Neutrophil (primary cell): ENCODE measurements around the gene MTHFD1.
"Not testable (repeated sequence)": the region's sequence is repeated elsewhere in the genome, so short reads cannot be mapped to it uniquely, and the experiment has no call there.

Experiments used
- H3K27ac ChIP-seq: fragments of 200-600 bp; sonication (generic); 2 replicates; pipeline ENCODE4 v1.5.1; 2016; ENCODE audit warnings: mild to moderate bottlenecking, moderate library complexity
- H3K27me3 ChIP-seq: fragments of 200-600 bp; sonication (generic); 2 replicates; pipeline ENCODE4 v1.6.0; 2016; ENCODE audit warnings: mild to moderate bottlenecking
- H3K36me3 ChIP-seq: fragments of 200-600 bp; sonication (generic); 2 replicates; pipeline ENCODE4 v1.5.1; 2017
- H3K4me1 ChIP-seq, 2 experiments: fragments of 200-600 bp in 1 of 2; sonication (generic) in 1 of 2; 1 replicate in 1 of 2; 2 replicates in 1 of 2; pipeline versions ENCODE4 v1.5.1 to v1.6.1; 2013 to 2016; ENCODE audit warnings: low read depth in 1 of 2, low read length in 1 of 2, mild to moderate bottlenecking in 1 of 2, moderate library complexity in 1 of 2; ENCODE audit not compliant: control insufficient read depth in 1 of 2, insufficient read depth in 1 of 2
- H3K4me3 ChIP-seq, 2 experiments: fragments of 200-600 bp in 1 of 2; sonication (generic) in 1 of 2; 1 replicate in 1 of 2; 2 replicates in 1 of 2; pipeline ENCODE4 v1.5.1; 2013 to 2016; ENCODE audit warnings: low read depth in 1 of 2, low read length in 1 of 2, mild to moderate bottlenecking in 1 of 2, moderate library complexity in 1 of 2
- H3K9me3 ChIP-seq: fragments of 200-600 bp; sonication (generic); 2 replicates; pipeline ENCODE4 v1.5.1; 2016
- TF ChIP-seq, protein P1 (sequence below): fragments of 200-600 bp; sonication (generic); IDR thresholded peaks from 2 replicates; pipeline ENCODE4 v1.5.1; 2016; ENCODE audit warnings: antibody characterized with exemption

MTHFD1 gene

DNA sequence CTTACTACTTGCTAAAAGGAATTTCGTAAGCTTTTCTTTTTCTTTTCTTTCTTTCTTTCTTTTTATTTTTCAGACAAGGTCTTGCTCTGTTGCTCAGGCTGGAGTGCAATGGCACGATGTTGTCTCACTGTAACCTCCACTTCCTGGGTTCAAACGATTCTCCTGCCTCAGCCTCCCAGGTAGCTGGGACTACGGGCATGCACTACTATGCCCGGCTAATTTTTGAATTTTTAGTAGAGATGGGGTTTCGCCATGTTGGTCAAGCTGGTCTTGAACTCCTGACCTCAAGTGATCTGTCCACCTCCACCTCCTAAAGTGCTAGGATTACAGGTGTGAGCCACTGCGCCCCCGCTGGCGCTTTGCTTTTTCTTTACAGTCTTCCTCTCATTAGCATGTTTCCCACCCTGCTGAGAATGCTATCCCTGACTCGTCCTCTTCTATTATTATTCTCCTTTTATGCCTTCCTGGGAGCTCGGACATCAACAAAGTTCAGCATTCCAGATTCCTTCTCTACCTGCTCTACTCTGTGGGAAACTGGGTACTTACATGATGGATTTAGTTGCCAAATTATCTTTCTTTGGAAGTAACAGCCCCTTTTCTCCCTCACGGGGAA lies 3.1 kb downstream of the MTHFD1 start:
- Histone ChIP-seq H3K4me1 (peaks cover 19 to 24% of the 10 kb centered on the region in 2 experiments), H3K27me3 (no peaks in the 10 kb centered on the region), H3K9me3 (no peaks in the 10 kb centered on the region), H3K4me3 (no peak overlapping the region), H3K36me3 (no peaks in the 10 kb centered on the region), H3K27ac (no peak overlapping the region)
- TF ChIP-seq, protein P1, sequence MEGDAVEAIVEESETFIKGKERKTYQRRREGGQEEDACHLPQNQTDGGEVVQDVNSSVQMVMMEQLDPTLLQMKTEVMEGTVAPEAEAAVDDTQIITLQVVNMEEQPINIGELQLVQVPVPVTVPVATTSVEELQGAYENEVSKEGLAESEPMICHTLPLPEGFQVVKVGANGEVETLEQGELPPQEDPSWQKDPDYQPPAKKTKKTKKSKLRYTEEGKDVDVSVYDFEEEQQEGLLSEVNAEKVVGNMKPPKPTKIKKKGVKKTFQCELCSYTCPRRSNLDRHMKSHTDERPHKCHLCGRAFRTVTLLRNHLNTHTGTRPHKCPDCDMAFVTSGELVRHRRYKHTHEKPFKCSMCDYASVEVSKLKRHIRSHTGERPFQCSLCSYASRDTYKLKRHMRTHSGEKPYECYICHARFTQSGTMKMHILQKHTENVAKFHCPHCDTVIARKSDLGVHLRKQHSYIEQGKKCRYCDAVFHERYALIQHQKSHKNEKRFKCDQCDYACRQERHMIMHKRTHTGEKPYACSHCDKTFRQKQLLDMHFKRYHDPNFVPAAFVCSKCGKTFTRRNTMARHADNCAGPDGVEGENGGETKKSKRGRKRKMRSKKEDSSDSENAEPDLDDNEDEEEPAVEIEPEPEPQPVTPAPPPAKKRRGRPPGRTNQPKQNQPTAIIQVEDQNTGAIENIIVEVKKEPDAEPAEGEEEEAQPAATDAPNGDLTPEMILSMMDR: no peak

DNA sequence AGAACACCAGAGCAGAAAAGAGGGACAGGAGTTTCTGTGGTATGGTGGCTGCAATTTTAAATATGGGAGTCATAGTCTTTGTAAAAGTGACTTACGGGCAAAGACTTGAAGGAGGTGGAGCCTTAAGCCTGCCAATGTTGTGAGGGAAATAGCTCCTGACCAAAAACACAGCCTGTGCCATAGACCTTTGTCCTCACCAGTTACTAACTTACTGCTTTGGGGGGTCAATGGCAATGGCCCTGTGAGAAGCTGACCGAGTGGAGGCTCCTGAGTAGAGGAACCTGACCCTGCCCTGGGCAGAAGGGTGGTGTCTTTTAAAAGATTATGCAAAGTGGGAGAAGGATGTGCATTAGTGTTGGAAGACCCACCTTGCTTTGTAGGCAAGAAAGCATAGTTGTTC lies 3.8 kb downstream of the MTHFD1 start:
- no peaks in the 10 kb centered on the region for H3K27me3 ChIP-seq
- no peak overlapping the region for H3K4me3 ChIP-seq
- H3K36me3 ChIP-seq: no peaks in the 10 kb centered on the region
- no peak overlapping the region for H3K27ac ChIP-seq
- TF ChIP-seq, protein P1: no peak
- H3K9me3 ChIP-seq: no peaks in the 10 kb centered on the region
- peaks cover 18 to 23% of the 10 kb centered on the region in 2 experiments for H3K4me1 ChIP-seq

DNA sequence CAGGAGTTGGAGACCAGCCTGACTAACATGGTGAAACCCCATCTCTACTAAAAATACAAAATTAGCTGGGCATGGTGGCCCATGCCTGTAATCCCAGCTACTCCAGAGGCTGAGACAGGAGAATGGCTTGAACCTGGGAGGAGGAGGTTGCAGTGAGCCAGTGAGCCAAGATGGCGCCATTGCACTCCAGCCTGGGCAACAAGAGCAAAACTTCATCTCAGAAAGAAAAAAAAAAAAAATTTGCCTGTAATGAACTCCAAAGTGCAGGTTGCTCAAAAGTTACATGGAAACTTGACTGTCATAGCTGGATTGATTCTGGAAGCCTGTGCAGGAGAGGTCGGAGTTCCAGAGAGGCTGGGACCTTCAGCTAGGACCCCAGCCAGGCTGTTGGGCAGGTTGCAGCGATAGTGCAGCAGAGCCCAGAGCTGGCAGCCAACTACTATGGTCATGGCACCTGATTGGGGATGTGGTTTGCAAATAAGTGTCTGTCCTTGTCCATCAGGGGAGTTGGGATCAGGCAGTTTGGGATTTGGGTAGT lies 5.1 kb downstream of the MTHFD1 start:
- H3K9me3 ChIP-seq, H3K4me3 ChIP-seq, H3K27ac ChIP-seq, H3K27me3 ChIP-seq, H3K36me3 ChIP-seq: not testable (repeated sequence)
- H3K4me1 ChIP-seq: peaks cover 12 to 15% of the 10 kb centered on the region in 2 experiments

DNA sequence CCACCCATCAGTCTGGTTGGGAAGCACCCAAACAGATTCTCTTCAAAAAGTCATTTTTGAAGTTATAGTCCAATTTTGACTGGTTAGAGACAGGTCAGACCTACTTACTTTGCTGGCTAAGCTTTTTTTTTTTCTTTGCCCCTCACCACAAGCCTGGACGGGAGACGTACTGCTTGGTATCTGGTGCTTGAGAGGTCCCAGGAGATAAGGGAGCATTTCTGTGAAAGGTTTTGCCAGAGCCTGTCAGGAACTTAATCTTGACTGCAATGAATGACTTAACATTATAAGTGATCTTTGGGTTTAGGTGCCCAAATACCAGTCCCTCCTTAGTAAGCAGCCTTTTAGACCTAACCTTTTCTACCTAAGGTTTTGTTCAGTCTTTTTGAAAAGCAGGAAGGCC lies 6.3 kb downstream of the MTHFD1 start:
- TF ChIP-seq, protein P1: no peak
- H3K36me3 ChIP-seq: no peaks in the 10 kb centered on the region
- H3K4me3 ChIP-seq: no peak overlapping the region
- no peaks in the 10 kb centered on the region for H3K27me3 ChIP-seq
- H3K27ac ChIP-seq: no peak overlapping the region
- H3K4me1 ChIP-seq: peaks cover under 1 to 4% of the 10 kb centered on the region in 2 experiments
- H3K9me3 ChIP-seq: no peaks in the 10 kb centered on the region

DNA sequence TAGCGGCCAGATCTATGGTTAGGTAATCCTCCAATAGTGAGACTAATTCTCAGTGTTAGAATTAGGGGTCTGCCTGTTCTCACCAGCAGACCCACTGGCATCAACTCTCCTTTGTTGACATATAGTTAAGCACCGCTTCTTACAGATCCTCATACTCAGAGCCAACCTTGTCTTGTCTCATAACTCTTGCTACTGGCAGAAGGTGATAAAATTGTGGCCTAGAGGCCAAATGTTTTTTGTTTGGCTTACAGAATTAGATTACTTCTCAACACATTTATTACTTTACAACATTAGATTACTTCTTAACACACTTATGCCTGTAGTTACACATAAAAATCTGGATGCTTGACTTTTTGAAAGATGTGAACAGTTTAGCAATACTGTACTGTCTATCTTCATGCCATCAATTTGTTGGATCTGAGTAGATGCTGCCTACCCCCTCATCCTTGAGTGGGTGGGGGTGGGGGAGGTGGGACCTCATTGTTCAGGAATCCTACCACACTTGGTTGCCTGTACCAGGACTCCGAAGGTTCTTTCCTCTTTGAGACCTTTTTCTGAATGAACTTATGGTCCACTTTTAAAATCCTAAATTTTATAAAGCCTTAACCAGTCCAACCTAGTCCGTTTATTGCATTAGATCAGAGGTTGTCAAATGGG lies 7.0 kb downstream of the MTHFD1 start:
- Histone ChIP-seq H3K27ac (no peak overlapping the region), H3K9me3 (no peaks in the 10 kb centered on the region), H3K4me1 (no peaks in the 10 kb centered on the region), H3K36me3 (no peaks in the 10 kb centered on the region), H3K4me3 (no peak overlapping the region), H3K27me3 (no peaks in the 10 kb centered on the region)
- TF ChIP-seq, protein P1: no peak

DNA sequence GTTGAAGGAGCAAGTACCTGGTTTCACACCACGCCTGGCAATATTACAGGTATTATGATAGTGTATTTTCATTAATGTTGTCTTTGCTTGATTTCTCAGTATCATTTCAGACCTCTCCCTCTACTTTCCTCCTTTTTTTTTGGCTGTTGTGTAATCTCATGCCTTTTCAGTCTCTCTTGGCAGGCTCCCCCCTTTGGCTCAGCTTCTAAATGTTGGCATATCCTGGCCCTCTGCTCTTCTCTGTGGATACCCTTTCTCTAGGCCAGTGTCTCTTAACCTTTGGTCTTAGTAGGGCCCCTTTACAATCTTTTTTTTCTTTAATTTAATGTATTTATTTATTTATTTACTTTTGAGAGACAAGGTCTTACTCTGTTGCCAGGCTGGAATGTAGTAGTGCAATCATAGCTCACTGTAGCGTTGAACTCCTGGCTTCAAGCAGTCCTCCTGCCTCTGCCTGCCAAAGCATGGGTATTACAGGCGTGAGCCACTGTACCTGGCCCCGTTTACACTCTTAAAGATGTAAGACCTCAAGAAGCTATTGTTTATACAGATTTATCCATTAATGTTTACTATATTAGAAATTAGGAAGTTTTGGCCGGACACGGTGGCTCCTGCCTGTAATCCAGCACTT lies 12.8 kb downstream of the MTHFD1 start:
- TF ChIP-seq, protein P1: no peak
- Histone ChIP-seq H3K27ac (no peak overlapping the region), H3K4me3 (no peak overlapping the region), H3K27me3 (no peaks in the 10 kb centered on the region), H3K9me3 (no peaks in the 10 kb centered on the region), H3K4me1 (no peaks in the 10 kb centered on the region), H3K36me3 (no peaks in the 10 kb centered on the region)
